HG03108 (cell line): ENCODE data around the gene ZCWPW1.

Experiments used
- ATAC-seq: cut with Tn5 transposase; IDR thresholded peaks from one replicate; pipeline ENCODE4 v1.9.1; 2021; ENCODE audit warnings: moderate library complexity; ENCODE audit not compliant: unreplicated experiment

The ZCWPW1 gene

DNA sequence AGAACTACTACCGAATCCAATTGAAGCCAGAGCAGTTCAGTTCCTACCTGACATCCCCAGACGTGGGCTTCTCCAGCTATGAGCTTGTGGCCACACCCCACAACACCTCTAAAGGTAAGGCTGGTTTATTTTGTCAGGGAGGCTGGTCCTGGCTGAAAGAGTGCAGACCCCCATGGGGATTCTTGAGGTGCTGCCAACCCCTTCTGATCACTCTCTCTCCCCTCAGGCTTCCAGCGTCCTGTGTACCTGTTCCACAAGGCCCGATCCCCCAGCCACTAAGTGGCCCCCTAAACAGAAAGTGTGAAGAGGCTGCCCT, 4.7 kb upstream of the ZCWPW1 start:
- ATAC-seq, result no peak

DNA sequence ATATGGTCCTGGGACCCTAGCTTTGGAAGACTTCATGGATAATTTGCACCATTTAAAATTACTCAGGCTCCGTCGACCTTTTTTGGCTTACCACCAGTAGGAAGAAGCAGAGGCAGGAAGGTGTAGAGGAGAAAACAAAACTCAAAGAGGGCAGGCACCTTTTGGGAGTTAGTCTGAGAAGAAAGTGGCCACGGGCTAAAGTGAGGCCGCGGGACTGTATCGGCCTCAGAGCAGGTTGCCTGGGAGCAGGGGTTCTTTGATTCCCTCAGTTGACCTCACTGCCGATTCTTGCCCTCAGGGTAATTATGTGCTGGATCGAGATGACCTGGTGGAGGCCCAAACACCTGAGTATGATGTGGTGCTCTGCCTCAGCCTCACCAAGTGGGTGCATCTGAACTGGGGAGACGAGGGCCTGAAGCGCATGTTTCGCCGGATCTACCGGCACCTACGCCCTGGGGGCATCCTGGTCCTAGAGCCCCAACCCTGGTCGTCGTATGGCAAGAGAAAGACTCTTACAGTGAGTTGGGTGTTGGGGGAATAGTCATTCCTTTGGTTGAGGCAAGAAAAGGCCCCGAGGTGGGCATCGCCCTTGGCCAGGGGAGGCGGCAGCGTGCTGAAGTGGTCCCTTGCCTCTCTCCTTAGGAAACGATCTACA, 4.2 kb upstream of the ZCWPW1 start:
- ATAC-seq, result no peak

GRCh38 chr7:100432053-100432452, 3.5 kb upstream of the ZCWPW1 start:
- no peak for ATAC-seq

GRCh38 chr7:100431286-100431735, 2.8 kb upstream of the ZCWPW1 start:
- no peak for ATAC-seq

DNA sequence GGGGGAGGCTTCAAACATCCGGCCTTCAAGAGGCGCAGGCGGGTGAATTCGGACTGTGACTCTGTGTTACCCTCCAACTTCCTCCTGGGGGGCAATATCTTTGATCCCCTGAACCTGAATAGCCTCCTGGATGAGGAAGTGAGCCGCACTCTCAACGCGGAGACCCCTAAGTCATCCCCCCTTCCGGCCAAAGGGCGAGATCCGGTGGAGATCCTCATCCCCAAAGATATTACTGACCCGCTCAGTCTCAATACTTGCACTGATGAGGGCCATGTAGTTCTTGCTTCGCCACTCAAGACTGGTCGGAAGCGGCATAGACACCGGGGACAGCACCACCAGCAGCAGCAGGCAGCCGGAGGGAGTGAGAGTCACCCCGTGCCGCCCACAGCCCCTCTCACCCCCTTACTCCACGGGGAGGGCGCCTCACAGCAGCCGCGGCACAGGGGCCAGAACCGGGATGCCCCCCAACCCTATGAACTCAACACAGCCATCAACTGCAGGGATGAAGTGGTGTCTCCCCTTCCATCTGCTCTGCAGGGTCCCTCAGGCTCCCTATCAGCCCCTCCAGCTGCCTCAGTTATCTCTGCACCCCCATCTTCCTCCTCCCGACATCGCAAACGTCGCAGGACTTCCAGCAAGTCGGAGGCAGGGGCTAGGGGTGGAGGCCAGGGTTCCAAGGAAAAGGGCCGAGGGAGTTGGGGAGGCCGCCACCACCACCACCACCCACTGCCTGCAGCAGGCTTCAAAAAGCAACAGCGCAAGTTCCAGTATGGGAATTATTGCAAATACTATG, 2.2 kb upstream of the ZCWPW1 start:
- ATAC-seq, result no peak

DNA sequence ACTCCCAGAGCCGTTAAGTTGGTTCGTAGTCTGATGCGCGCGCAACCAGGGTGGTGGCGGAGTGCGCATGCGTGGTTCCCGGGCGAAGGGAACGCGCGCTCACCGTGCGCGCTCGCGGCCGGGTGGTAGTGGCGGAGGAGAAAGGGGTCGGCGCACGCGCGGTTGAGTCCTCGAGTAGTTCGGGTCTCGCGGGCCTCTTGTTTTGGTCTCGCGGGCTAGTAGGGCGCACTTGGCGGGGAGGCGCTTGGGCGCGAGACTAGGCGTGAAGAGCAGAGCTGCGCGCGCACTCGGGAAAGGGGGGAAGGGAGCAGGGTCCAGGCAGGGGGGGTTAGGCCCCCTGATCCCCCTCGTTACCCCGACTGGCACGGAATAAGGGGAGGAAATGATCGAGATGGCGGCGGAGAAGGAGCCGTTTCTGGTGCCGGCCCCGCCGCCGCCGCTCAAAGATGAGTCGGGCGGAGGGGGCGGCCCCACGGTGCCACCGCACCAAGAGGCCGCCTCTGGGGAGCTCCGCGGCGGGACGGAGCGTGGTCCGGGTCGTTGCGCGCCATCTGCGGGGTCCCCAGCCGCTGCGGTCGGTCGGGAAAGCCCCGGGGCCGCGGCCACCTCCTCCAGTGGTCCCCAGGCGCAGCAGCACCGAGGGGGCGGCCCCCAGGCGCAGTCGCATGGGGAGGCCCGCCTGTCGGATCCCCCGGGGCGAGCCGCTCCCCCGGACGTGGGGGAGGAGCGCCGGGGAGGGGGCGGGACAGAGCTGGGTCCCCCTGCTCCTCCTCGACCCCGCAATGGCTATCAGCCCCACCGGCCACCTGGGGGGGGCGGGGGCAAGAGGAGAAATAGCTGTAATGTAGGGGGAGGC, 1.4 kb upstream of the ZCWPW1 start, which contains the start of gene MEPCE:
TSS of gene MEPCE (plus strand) at position 195 of the 856 bp plus-strand sequence. CDS start at position 383, 188 bp downstream.
- peak; percentile 35 for ATAC-seq

DNA sequence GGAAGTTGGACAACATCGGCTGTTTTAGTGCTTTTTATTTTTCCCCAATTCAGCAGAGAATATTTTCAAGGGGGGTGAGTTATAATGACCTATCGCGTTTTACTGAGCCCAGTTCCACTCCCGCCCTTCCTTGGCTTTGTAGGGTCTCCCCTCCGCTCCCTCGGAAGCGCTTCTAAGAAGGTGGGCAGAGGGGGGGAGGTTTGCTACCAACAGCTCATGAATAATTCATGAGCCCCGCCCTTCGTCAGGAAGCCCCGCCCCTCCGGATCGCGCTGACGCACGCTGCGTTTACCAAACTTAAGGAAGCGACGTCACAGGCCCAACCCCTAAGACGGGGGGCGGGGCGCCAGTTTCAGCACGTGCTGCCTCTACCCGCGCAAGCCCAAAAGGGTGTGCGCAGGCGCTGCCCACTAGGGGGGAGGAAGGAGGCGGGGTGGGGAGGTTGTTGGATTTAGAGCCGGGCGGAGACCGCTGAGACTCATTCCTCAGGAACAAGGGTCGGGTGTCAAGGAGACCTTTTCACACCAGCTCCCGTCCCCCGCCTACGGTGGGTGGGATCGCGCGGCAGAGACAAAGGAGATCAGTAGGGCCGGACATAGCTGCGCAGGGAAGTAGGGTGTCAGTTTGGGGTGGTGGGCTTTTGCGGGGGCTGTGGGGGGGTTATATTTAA, 599 bp upstream of the ZCWPW1 start:
- peak; percentile 43 for ATAC-seq

DNA sequence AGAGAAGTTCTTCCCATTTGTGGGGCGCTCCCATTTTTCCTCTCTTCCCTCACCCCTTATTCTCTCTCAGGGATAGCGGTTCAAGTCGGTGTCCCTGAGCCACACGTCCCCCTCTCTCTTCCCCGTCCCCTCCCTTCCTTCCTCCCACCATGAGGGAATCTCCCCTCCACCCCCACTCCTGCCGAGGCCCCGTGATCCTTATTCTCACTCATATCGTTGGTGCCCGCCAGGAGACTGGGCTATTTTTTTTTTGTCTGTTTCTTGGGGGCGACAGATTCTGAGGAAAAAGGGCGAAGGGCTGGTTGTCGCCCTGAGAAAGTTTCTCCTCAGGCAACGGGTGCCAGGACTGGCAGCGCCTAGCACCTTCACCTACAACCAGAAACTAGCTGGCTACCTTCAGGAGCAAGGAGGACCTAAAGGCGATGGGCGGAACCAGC, 723 bp downstream of the ZCWPW1 start:
- ATAC-seq, result no peak

- no peak for ATAC-seq
These were observed 2.0 kb downstream of the ZCWPW1 start for GRCh38 chr7:100426516-100426915.

DNA sequence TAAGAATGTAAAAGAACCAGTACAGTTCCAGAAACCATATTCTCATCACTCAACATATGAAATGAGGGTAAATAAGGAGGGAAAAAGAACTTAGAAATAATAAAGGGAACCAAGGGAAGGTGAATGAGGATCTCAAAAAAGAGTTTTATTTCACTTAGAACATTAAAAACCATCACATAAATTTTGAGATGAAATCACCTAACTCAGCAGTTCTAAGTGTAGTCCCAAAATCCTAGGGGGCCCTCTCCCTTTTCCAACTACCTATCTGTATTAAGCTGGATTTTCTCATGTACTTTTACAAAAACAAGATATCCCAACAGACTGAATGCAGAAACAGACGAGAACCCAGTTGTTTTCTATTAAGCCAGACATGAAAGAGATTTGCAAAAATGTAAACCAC, 3.2 kb downstream of the ZCWPW1 start:
- no peak for ATAC-seq

- no peak for ATAC-seq
These were observed 5.2 kb downstream of the ZCWPW1 start for GRCh38 chr7:100423315-100423714.

GRCh38 chr7:100419660-100420226, 8.8 kb downstream of the ZCWPW1 start:
- no peak for ATAC-seq

- no peak for ATAC-seq
These were observed 9.4 kb downstream of the ZCWPW1 start for GRCh38 chr7:100418930-100419659.

- ATAC-seq, result no peak
These were observed 13.1 kb downstream of the ZCWPW1 start for GRCh38 chr7:100415448-100415847.

DNA sequence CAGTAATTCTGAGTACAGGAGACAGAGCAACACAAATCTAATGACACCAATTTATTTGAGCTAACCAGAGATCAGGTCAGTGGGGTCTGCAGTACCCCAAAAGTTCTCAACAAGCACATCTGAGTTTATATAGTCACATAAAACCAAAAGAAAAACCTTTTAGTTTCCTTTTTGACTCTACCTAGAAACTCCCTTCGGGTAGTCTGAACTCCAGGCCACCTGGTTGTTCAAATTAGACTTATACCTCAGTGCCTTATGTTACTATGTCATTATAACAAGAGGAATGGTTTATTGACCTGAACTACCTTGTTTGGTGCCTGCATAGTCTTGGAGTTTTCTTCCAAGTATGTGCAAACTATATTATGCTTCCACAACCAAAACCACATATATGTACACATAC, 14.6 kb downstream of the ZCWPW1 start:
- no peak for ATAC-seq

- no peak for ATAC-seq
These were observed 15.2 kb downstream of the ZCWPW1 start for GRCh38 chr7:100413346-100413745.

GRCh38 chr7:100411101-100411500, 17.4 kb downstream of the ZCWPW1 start:
- ATAC-seq, result no peak

DNA sequence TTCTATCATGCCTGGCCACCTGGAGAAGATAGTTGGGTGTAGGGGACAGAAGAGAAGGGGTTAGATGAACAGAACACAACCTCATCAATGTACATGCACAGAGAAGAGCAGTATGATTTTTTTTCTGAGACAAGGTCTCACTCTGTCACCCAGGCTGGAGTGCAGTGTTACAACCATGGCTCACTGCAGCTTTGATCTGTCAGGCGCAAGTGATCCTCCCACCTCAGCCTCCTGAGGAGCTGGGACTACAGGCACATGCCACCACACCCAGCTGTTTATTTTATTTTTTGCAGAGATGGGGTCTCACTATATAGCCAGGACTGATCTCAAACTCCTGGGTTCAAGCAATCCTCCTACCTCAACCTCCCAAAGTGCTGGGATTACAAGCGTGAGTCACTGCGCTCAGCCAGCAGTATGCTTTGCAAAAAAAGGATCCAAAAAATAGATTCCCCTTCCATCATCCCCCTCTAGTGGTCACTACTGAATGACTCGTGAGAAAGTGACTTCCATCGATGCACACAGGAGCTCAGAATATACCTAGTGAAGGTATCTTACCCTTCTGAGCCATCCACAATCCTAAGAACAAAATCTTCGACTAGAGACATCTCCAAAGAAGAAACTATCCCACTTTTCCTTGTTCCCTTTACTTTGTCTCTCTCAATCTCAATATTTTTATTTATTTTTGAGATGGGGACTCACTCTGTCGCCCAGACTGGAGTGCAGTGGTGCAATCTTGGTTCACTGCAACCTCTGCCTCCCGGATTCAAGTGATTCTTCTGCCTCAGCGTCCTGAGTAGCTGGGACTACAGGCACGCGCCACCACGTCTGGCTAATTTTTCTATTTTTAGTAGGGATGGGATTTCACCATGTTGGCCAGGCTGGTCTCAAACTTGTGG, 21.0 kb downstream of the ZCWPW1 start:
- ATAC-seq, result peak; percentile 51

GRCh38 chr7:100406767-100407166, 21.7 kb downstream of the ZCWPW1 start:
- ATAC-seq, result no peak
